ENCODE data around the gene DOHH.

Gene DOHH

GRCh38 chr19:3522421-3523360 is 22.2 kb upstream of the DOHH start:
- in situ Hi-C loops (cut with MboI; ENCODE audit: low pct_unique_long_range_greater_than_20kb, low sequenced_read_pairs): no loop called here
- DNase-seq: no peak

GRCh38 chr19:3521104-3521445 is 20.6 kb upstream of the DOHH start:
- in situ Hi-C loops (cut with MboI; ENCODE audit: low pct_unique_long_range_greater_than_20kb, low sequenced_read_pairs): no loop called here
- DNase-seq: no peak

GRCh38 chr19:3520166-3521103 is 20.0 kb upstream of the DOHH start:
- in situ Hi-C loops (cut with MboI; ENCODE audit: low pct_unique_long_range_greater_than_20kb, low sequenced_read_pairs): no loop called here
- no peak for DNase-seq

GRCh38 chr19:3519126-3519525 is 18.7 kb upstream of the DOHH start:
- DNase-seq: no peak
- in situ Hi-C loops (cut with MboI; ENCODE audit: low pct_unique_long_range_greater_than_20kb, low sequenced_read_pairs): no loop called here

- DNase-seq: no peak
- in situ Hi-C loops (cut with MboI; ENCODE audit: low pct_unique_long_range_greater_than_20kb, low sequenced_read_pairs): no loop called here
Observed at GRCh38 chr19:3518659-3519058, 18.2 kb upstream of the DOHH start.

- no peak for DNase-seq
- in situ Hi-C loops (cut with MboI; ENCODE audit: low pct_unique_long_range_greater_than_20kb, low sequenced_read_pairs): no loop called here
Observed at GRCh38 chr19:3518255-3518654, 17.8 kb upstream of the DOHH start.

GRCh38 chr19:3517638-3518037 is 17.2 kb upstream of the DOHH start:
- in situ Hi-C loops (cut with MboI; ENCODE audit: low pct_unique_long_range_greater_than_20kb, low sequenced_read_pairs): no loop called here
- DNase-seq: no peak

GRCh38 chr19:3516675-3517207 is 16.3 kb upstream of the DOHH start:
- in situ Hi-C loops (cut with MboI; ENCODE audit: low pct_unique_long_range_greater_than_20kb, low sequenced_read_pairs): no loop called here
- no peak for DNase-seq

- DNase-seq: no peak
- in situ Hi-C loops (cut with MboI; ENCODE audit: low pct_unique_long_range_greater_than_20kb, low sequenced_read_pairs): no loop called here
Observed at GRCh38 chr19:3515891-3516422, 15.5 kb upstream of the DOHH start.

GRCh38 chr19:3514930-3515329 is 14.5 kb upstream of the DOHH start:
- in situ Hi-C loops (cut with MboI; ENCODE audit: low pct_unique_long_range_greater_than_20kb, low sequenced_read_pairs): no loop called here
- no peak for DNase-seq

GRCh38 chr19:3513229-3514140 is 13.0 kb upstream of the DOHH start:
- no peak for DNase-seq
- in situ Hi-C loops (cut with MboI; ENCODE audit: low pct_unique_long_range_greater_than_20kb, low sequenced_read_pairs): no loop called here

GRCh38 chr19:3512562-3513228 is 12.2 kb upstream of the DOHH start:
- in situ Hi-C loops (cut with MboI; ENCODE audit: low pct_unique_long_range_greater_than_20kb, low sequenced_read_pairs): no loop called here
- DNase-seq: no peak

- in situ Hi-C loops (cut with MboI; ENCODE audit: low pct_unique_long_range_greater_than_20kb, low sequenced_read_pairs): no loop called here
Observed at GRCh38 chr19:3511506-3512251, 11.2 kb upstream of the DOHH start.

GRCh38 chr19:3510727-3511126 is 10.3 kb upstream of the DOHH start:
- DNase-seq: no peak
- in situ Hi-C loops (cut with MboI; ENCODE audit: low pct_unique_long_range_greater_than_20kb, low sequenced_read_pairs): no loop called here

More at GRCh38 chr19:3511506-3512251, 11.2 kb upstream of the DOHH start:
- no peak for DNase-seq

- in situ Hi-C loops (cut with MboI; ENCODE audit: low pct_unique_long_range_greater_than_20kb, low sequenced_read_pairs): no loop called here
- DNase-seq: no peak
Observed at GRCh38 chr19:3509566-3509989, 9.1 kb upstream of the DOHH start.

- DNase-seq: no peak
Observed at GRCh38 chr19:3508771-3509535, 8.5 kb upstream of the DOHH start.

More at GRCh38 chr19:3508771-3509535, 8.5 kb upstream of the DOHH start:
- in situ Hi-C loops (cut with MboI; ENCODE audit: low pct_unique_long_range_greater_than_20kb, low sequenced_read_pairs): no loop called here

All from KBM-7 (cell line).